ENCODE data around the gene NCAPH2. TPM values are rescaled to one million over a fixed set of nuclear protein-coding genes. Genes with fewer than 3 reads are reported as not detected.

Gene NCAPH2
- total RNA-seq, 4 donors from 2014 or later: 51.7 to 155 (median 55.4) TPM

DNA sequence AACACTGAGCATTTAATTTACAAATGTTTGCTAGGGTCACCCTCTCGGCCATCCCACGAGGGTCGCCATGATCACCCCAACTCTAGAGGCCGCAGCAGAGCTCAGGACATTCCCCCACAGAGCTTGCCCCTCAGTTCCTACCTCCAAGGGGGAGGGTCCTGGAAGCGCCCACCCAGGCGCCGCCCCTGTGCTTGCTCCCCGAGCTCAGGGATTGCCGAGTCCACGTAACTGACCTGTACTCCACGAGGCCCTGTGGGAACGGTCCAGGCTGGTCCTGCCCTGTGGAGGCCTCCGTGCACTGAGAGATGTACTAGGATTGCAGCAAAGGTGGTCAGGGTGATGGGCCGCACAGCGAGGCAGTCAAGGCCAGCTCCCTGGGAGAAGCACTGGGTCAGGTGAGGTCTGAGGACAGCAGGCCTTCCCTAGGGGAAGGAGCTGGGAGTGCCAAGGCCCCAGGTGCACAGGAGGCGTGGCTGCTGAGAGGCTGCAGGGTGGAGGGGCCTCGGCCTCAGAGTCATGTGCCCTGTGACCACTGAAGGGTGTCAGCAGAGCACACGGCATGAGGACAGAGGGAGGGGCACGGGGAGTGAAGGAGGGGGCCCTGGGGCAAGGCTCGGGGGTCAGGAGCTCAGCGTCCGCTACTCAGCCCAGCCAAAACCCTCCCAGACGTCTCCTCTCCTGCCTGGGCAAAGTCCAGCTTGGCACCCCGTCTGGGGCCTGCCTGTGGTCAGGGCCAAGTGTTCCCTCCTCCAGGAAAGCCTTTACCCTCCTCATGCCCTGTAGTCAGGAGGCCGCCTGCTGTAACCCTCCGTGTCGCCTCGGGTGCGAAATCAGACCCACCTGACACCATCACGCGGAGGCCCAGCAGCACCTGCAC is 23.8 kb upstream of the NCAPH2 start:
- no peaks in the 10 kb centered on the region for H3K9me3 ChIP-seq
- no peak overlapping the region for H3K4me3 ChIP-seq
- no peak for TF ChIP-seq POLR2A (IDR thresholded peaks at IDR 0.05)
- TF ChIP-seq, protein P1, sequence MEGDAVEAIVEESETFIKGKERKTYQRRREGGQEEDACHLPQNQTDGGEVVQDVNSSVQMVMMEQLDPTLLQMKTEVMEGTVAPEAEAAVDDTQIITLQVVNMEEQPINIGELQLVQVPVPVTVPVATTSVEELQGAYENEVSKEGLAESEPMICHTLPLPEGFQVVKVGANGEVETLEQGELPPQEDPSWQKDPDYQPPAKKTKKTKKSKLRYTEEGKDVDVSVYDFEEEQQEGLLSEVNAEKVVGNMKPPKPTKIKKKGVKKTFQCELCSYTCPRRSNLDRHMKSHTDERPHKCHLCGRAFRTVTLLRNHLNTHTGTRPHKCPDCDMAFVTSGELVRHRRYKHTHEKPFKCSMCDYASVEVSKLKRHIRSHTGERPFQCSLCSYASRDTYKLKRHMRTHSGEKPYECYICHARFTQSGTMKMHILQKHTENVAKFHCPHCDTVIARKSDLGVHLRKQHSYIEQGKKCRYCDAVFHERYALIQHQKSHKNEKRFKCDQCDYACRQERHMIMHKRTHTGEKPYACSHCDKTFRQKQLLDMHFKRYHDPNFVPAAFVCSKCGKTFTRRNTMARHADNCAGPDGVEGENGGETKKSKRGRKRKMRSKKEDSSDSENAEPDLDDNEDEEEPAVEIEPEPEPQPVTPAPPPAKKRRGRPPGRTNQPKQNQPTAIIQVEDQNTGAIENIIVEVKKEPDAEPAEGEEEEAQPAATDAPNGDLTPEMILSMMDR (IDR thresholded peaks at IDR 0.05): no peak
- H3K27me3 ChIP-seq: peaks cover 12 to 18% of the 10 kb centered on the region in 2 donors
- H3K27ac ChIP-seq: no peak overlapping the region
- no peaks in the 10 kb centered on the region for H3K4me1 ChIP-seq
- intact Hi-C loops (cut with DNase I; ENCODE audit: low total_unique reads): no loop called here
- no peaks in the 10 kb centered on the region for H3K36me3 ChIP-seq
- DNase-seq: no peak

DNA sequence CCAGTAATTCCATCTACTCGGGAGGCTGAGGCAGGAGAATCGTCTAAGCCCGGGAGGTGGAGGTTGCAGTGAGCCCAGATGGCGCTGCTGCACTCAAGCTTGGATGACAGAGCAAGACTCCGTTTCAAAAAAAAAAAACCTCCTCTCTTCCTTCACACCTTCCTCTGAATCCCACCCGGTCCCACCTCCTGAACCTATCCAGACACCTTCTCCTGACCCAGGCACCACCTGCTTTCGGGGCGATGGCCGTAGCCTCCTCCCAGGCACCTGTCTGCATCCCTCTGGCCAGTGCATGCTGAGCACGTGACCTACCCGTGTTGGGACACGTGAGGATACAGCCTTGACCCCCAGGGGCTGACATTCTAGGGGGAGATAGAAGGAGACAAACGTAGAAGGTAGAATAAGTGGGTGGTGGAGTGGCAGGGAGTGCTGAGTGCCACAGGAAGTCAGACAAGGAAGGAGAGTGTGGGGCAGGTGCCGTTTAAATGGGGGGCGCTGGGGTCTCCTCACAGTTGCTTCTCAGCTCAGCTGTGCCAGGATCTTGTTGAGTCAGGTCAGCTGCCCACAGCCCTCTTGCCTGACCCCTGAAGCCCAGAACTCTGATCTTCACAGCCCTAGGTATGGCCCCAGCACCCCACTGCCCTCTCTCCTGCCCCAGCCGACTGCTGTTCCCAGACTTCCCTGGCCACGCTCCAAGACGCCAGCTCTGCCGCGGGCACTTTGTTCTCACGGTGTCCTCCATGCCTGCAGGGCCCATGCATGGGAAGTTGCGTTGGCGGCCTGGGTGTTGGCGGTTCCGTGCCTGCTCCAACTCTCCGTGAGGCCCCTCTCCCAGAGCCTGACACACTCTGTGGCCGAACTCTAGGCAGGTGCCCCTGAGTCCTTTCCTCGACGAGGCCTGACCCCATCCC is 22.5 kb upstream of the NCAPH2 start:
- DNase-seq: no peak
- TF ChIP-seq, protein P1 (IDR thresholded peaks at IDR 0.05): no peak
- TF ChIP-seq POLR2A (IDR thresholded peaks at IDR 0.05): no peak
- no peaks in the 10 kb centered on the region for H3K36me3 ChIP-seq
- H3K27ac ChIP-seq: no peak overlapping the region
- intact Hi-C loops (cut with DNase I; ENCODE audit: low total_unique reads): no loop called here
- peaks cover 12 to 18% of the 10 kb centered on the region in 2 donors for H3K27me3 ChIP-seq
- H3K9me3 ChIP-seq: no peaks in the 10 kb centered on the region
- no peak overlapping the region for H3K4me3 ChIP-seq
- H3K4me1 ChIP-seq: no peaks in the 10 kb centered on the region

DNA sequence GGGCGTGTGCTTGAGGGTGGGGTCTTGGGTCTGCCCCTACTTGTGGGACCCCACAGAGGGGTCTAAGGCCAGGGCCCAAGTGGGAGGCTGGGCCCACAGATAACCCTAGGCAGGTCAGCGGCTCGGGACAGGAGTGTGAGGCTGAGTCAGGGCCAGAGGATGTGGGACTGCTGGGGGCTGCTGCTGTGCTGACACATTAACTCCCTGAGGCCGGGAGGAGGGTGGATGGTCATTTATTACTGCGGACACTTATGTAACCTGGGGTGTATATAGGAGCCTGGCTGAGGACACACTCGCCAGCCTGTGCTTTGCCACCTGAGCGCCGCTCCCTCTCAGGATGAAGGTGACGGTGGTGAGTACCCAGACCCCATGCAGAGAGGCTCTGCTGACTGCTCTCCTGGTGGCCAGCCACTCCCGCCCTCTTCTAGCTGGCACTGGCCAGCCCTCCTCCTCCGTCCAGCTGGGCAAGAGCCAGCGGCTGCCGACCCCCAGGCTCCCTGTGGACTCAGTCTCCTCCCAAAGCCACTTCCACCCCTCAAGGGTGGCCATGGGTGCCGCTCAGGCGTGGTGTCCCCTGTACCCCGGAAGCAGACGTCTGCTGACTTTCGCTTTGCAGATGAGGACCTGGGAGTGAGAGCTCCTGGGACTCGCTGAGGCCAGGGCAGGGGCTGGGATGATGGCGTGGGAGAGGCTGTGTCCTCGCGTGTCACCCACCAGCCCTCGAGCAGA is 21.3 kb upstream of the NCAPH2 start, which contains the start of gene MIOX:
TSS of gene MIOX (plus strand) at position 299 of the 729 bp plus-strand sequence. CDS start at position 338, 39 bp downstream.
- no peaks in the 10 kb centered on the region for H3K4me1 ChIP-seq
- TF ChIP-seq, protein P1 (IDR thresholded peaks at IDR 0.05): no peak
- no peaks in the 10 kb centered on the region for H3K36me3 ChIP-seq
- H3K9me3 ChIP-seq: no peaks in the 10 kb centered on the region
- H3K27ac ChIP-seq: no peak within 1 kb of the TSS
- DNase-seq: no peak
- peaks cover 11 to 12% of the 10 kb centered on the region in 2 donors for H3K27me3 ChIP-seq
- H3K4me3 ChIP-seq: no peak within 1 kb of the TSS
- intact Hi-C loops (cut with DNase I; ENCODE audit: low total_unique reads): no loop called here

DNA sequence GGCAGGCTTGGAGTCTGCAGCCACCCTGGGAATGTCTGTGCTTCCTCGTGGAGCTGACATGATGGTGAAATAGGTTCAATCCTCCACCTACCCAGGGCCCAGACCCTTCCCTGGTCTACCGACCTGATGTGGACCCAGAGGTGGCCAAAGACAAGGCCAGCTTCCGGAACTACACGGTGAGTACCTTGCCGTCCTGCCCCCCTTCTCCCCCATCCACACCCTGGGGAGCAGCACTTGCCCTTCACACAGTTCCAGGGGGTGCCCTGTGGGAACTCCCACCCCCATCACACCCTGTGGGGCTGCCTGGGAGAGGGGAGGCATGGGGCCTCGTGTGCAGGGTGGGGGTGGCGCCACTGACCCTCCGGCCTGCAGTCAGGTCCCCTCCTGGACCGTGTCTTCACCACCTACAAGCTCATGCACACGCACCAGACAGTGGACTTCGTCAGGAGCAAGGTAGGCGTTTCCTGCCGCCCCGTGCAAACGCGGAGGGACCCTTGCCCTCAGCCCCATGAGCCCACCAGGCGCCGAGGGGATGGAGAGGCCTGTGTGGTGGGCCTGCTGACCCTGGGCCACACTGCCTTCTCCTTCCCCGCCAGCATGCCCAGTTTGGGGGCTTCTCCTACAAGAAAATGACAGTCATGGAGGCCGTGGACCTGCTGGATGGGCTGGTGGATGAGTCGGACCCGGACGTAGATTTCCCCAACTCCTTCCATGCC is 20.6 kb upstream of the NCAPH2 start:
- Histone ChIP-seq H3K4me1 (no peaks in the 10 kb centered on the region), H3K9me3 (no peaks in the 10 kb centered on the region), H3K27ac (no peak overlapping the region), H3K27me3 (peaks cover 4 to 8% of the 10 kb centered on the region in 2 donors), H3K36me3 (no peaks in the 10 kb centered on the region), H3K4me3 (no peak overlapping the region)
- DNase-seq: no peak
- intact Hi-C loops (cut with DNase I; ENCODE audit: low total_unique reads): no loop called here
- no peak for TF ChIP-seq POLR2A (IDR thresholded peaks at IDR 0.05)
- TF ChIP-seq, protein P1 (IDR thresholded peaks at IDR 0.05): no peak

Measured in uterus (tissue), 4 donors.